ENCODE results near the gene CNR2.

- TF ChIP-seq CTCF (IDR thresholded peaks at IDR 0.05) (no peak), POLR2A (IDR thresholded peaks at IDR 0.05) (no peak)
Observed at GRCh38 chr1:23896491-23896890, 16.7 kb downstream of the CNR2 start.
